Inferior parietal cortex (tissue), 1 donor: ENCODE measurements around the gene SNRPB.

Experiments used
- DNase-seq: peaks from one replicate; pipeline ENCODE4 v3.0.0-alpha.2; 2016; ENCODE audit errors: extremely low spot score

Gene SNRPB

GRCh38 chr20:2429051-2429450 lies 41.5 kb downstream of the SNRPB start:
- DNase-seq, result no peak

GRCh38 chr20:2421247-2421646 lies 49.3 kb downstream of the SNRPB start:
- DNase-seq, result no peak

GRCh38 chr20:2420510-2420909 lies 50.1 kb downstream of the SNRPB start:
- no peak for DNase-seq

- no peak for DNase-seq
Observed at GRCh38 chr20:2418388-2418787, 52.2 kb downstream of the SNRPB start.

- no peak for DNase-seq
Observed at GRCh38 chr20:2417213-2417541, 53.4 kb downstream of the SNRPB start.

- no peak for DNase-seq
Observed at GRCh38 chr20:2416541-2417212, 53.9 kb downstream of the SNRPB start.
